Stomach (tissue), 9 donors: ENCODE data around the gene ATP5F1E. TPM values are rescaled to one million over a fixed set of nuclear protein-coding genes. Genes with fewer than 3 reads are reported as not detected.
A peak's percentile ranks its signal among the peaks of the same experiment; 100 is the strongest.

Experiments used
- DNase-seq, 2 donors: peaks; one replicate each; pipeline versions ENCODE4 v3.0.0 to v3.0.0-alpha.2; 2013 to 2019
- H3K27ac ChIP-seq, 5 donors: fragments of 200-600 bp in 4 of 5; sonication (generic) in 4 of 5; one replicate each; pipeline ENCODE4 v1.5.1; 2013 to 2019; ENCODE audit warnings: mild to moderate bottlenecking in 1 of 5, moderate library complexity in 1 of 5
- H3K27me3 ChIP-seq, 3 donors: fragments of 200-600 bp; sonication (generic); one replicate each; pipeline ENCODE4 v1.5.1; 2017 to 2019; ENCODE audit warnings: mixed run types in 1 of 3
- H3K36me3 ChIP-seq, 4 donors: fragments of 200-600 bp; sonication (generic); 1 replicate in 3 of 4; 2 replicates in 1 of 4; pipeline ENCODE4 v1.5.1; 2016 to 2019
- H3K4me1 ChIP-seq, 4 donors: fragments of 200-600 bp; sonication (generic); one replicate each; pipeline ENCODE4 v1.5.1; 2016 to 2019
- H3K4me3 ChIP-seq, 4 donors: fragments of 200-600 bp; sonication (generic) in 3 of 4; one replicate each; pipeline ENCODE4 v1.5.1; 2016 to 2019; ENCODE audit warnings: mild to moderate bottlenecking in 1 of 4
- H3K9me3 ChIP-seq, 4 donors: fragments of 200-600 bp; sonication (generic); one replicate each; pipeline ENCODE4 v1.5.1; 2016 to 2019
- EP300 ChIP-seq: sonication (generic); formaldehyde crosslinking; IDR thresholded peaks from one replicate; pipeline ENCODE4 v1.6.1; 2017; ENCODE audit warnings: antibody characterized with exemption
- POLR2A ChIP-seq, 4 donors: fragments of 450-650 bp; IDR thresholded peaks; one replicate each; pipeline ENCODE4 v1.6.1; 2016; ENCODE audit warnings: antibody characterized with exemption in 4 of 4, control low read depth in 2 of 4, mild to moderate bottlenecking in 1 of 4, moderate library complexity in 1 of 4
- POLR2AphosphoS5 ChIP-seq, 3 donors: sonication (generic); formaldehyde crosslinking; IDR thresholded peaks; one replicate each; pipeline ENCODE4 v1.6.1; 2016; ENCODE audit warnings: antibody characterized with exemption in 3 of 3
- WGBS, 5 donors: extraction: QIAGEN DNeasy Blood & Tissue Kit in 3 of 5; methylation state at CpG; one replicate each; pipeline versions ENCODE4 v1.1.5 to v1.1.7; 2013 to 2018; 5-methylcytosine and 5-hydroxymethylcytosine counted together
- intact Hi-C: fragments of 100-400 bp; cut with DNase I; formaldehyde crosslinking; loops from one replicate; pipeline ENCODE4 v1.15.1; 2023; ENCODE audit warnings: low total_unique reads
- polyA plus RNA-seq, 3 donors: library from polyadenylated mRNA; stranded (reverse); fragments of 200-250 nt; gene quantifications; one replicate each; pipeline ENCODE4 v1.2.3, GENCODE V29; 2013
- total RNA-seq, 5 donors: library from RNA; depleted of rRNA; stranded (reverse); fragments of >200 nt; gene quantifications; one replicate each; pipeline versions ENCODE4 v1.1.0 to v1.2.3, GENCODE V29; 2014 to 2016
- TF ChIP-seq, protein P1 (sequence below), 7 experiments: fragments of 450-650 bp in 4 of 7; fragments of 200-600 bp in 3 of 7; sonication (generic) in 3 of 7; IDR thresholded peaks; one replicate each; pipeline ENCODE4 v1.5.1; 2016 to 2019; ENCODE audit warnings: antibody characterized with exemption in 7 of 7, control low read depth in 2 of 7, mild to moderate bottlenecking in 1 of 7
- donor health status: healthy with polysubstance abuse.
- donor health status: Bipolar disorder and iron deficiency.
- donor health status: healthy.

The ATP5F1E gene
- total and polyA plus RNA-seq, 8 donors: 20.4 to 101 (median 43.9) TPM

DNA sequence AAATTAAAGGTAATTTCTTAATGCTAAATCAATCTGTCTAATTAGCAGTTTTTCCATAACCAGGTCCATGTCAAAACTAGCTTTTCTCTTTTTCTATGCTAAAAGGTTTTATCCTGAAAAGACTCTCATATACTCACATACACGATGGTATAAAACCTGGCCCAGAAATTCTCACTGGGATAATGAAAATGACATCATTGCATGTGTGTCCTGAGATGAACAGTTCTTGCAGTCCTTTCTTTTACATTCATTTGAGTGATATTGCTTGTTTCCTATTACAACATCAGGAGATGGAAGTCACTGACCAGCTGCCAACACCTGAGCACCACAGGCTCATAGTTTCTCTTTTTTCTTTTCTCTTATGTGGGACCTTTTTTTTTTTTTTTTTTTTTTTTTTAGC is 18.3 kb upstream of the ATP5F1E start:
- no peaks in the 10 kb centered on the region for H3K36me3 ChIP-seq
- H3K4me1 ChIP-seq: no peaks in the 10 kb centered on the region
- DNase-seq: no peak
- TF ChIP-seq, protein P1, sequence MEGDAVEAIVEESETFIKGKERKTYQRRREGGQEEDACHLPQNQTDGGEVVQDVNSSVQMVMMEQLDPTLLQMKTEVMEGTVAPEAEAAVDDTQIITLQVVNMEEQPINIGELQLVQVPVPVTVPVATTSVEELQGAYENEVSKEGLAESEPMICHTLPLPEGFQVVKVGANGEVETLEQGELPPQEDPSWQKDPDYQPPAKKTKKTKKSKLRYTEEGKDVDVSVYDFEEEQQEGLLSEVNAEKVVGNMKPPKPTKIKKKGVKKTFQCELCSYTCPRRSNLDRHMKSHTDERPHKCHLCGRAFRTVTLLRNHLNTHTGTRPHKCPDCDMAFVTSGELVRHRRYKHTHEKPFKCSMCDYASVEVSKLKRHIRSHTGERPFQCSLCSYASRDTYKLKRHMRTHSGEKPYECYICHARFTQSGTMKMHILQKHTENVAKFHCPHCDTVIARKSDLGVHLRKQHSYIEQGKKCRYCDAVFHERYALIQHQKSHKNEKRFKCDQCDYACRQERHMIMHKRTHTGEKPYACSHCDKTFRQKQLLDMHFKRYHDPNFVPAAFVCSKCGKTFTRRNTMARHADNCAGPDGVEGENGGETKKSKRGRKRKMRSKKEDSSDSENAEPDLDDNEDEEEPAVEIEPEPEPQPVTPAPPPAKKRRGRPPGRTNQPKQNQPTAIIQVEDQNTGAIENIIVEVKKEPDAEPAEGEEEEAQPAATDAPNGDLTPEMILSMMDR (IDR thresholded peaks at IDR 0.05): no peak
- TF ChIP-seq POLR2AphosphoS5 (IDR thresholded peaks at IDR 0.05) (no peak), POLR2A (IDR thresholded peaks at IDR 0.05) (no peak), EP300 (no peak)
- WGBS, 5 donors: 77 to 89% (median 82%) methylated on average over 1 of the region's 1 CpG
- no peaks in the 10 kb centered on the region for H3K9me3 ChIP-seq
- intact Hi-C loops: no loop called here
- H3K27ac ChIP-seq: no peak overlapping the region
- H3K4me3 ChIP-seq: no peak overlapping the region
- H3K27me3 ChIP-seq: peaks cover 0 to 23% (median 0%) of the 10 kb centered on the region in 3 donors

DNA sequence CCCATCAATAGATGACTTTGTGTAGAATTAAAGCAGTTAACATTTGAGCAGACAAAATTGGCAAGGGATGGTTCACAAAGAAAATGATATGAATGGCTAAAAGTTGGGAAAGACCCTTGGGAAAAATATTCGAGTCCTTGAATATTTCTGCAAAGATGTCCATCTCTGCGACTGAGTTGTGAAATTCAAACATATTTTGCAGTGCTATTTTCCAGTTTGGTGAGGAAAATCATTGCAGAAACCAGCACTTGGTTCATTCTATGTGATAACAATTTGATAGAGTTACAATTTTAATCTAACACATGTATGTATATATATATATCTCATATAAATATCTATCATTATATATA is 16.5 kb upstream of the ATP5F1E start:
- WGBS, 5 donors: 80 to 90% (median 87%) methylated on average over 2 of the region's 2 CpGs
- no peak for DNase-seq
- no peaks in the 10 kb centered on the region for H3K36me3 ChIP-seq
- peaks cover 0 to 23% (median 0%) of the 10 kb centered on the region in 3 donors for H3K27me3 ChIP-seq
- H3K4me3 ChIP-seq: no peak overlapping the region
- peaks cover 0 to 3% (median 0%) of the 10 kb centered on the region in 4 donors for H3K4me1 ChIP-seq
- H3K9me3 ChIP-seq: no peaks in the 10 kb centered on the region
- TF ChIP-seq POLR2AphosphoS5 (IDR thresholded peaks at IDR 0.05) (no peak), EP300 (no peak), POLR2A (IDR thresholded peaks at IDR 0.05) (no peak)
- TF ChIP-seq, protein P1 (IDR thresholded peaks at IDR 0.05): no peak
- H3K27ac ChIP-seq: peak overlapping the region in 1 of 5 donors; percentile 39
- intact Hi-C loops: loop anchor here (10.0 kb wide), 1 partner anchor 64 kb away; the partner anchor contains the start of gene NELFCD

DNA sequence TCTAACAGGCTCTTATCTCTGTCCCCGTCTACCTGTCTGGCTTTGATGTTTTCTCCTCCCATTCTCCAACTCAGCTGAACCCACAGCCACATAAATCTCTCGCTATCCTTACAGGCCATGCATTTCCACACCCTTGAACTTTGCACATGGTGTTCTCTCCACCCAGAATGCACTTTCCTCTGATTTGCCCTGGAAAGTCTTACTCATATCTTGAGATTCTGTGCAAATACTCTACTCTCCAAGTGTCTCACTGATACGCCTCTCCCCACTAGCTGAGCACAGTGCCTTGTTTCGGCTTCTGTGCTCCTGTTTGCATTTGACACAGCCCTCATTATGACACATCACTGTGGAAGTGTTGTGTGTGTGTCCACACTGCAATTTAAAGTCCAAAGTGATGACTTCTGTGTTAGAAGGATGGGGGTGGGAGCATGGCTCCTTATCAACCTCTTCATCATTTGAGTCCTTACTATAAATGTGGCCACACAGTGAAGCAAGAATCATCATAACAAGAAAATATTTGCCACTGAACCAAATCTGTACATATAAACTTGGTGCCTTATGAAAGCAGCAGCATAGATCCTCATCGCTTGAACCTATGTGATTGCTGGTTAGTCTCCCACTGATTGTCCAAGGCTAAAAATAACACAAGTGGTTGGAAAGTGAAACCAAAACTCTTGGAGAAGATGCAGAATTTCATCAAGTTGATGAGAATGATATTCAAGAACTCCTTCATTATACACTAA is 16.0 kb upstream of the ATP5F1E start:
- intact Hi-C loops: loop anchor here (10.0 kb wide), 1 partner anchor 63 kb away; the partner anchor contains the start of gene NELFCD
- TF ChIP-seq POLR2AphosphoS5 (IDR thresholded peaks at IDR 0.05): peak in 1 of 3 donors; percentile 69
- TF ChIP-seq EP300: no peak
- TF ChIP-seq POLR2A (IDR thresholded peaks at IDR 0.05): no peak
- TF ChIP-seq, protein P1 (IDR thresholded peaks at IDR 0.05): no peak
- DNase-seq: peak in 1 of 2 donors; percentile 68
- H3K27me3 ChIP-seq: peaks cover 0 to 23% (median 0%) of the 10 kb centered on the region in 3 donors
- H3K4me1 ChIP-seq: peaks cover 2 to 9% (median 4%) of the 10 kb centered on the region in 4 donors
- no peaks in the 10 kb centered on the region for H3K9me3 ChIP-seq
- H3K4me3 ChIP-seq: no peak overlapping the region
- H3K36me3 ChIP-seq: no peaks in the 10 kb centered on the region
- peak overlapping the region in 2 of 5 donors; percentile 39 to 58 for H3K27ac ChIP-seq
- 42 to 61% (median 45%) methylated on average over 5 of the region's 5 CpGs for WGBS, 5 donors

DNA sequence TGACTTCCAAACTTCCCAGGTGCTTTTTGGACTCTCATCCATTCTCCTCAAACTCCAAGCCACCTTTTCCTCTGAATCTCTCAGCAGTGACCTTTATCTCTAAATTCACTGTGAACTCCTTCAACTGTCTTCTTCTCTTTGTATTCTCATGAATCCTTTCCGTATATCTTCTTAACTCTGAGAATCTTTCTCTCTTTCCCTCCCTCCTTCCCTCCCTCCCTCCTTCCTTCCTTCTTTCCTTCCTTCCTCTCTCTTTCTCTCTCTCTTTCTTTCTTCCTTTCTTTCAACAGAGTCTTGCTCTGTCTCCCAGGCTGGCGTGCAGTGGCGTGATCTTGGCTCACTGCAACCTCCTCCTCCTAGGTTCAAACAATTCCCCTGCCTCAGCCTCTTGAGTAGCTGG is 14.7 kb upstream of the ATP5F1E start:
- Histone ChIP-seq H3K4me3 (no peak overlapping the region), H3K27ac (no peak overlapping the region), H3K27me3 (peaks cover 0 to 15% (median 0%) of the 10 kb centered on the region in 3 donors), H3K36me3 (no peaks in the 10 kb centered on the region), H3K4me1 (peaks cover 5 to 16% (median 8%) of the 10 kb centered on the region in 4 donors), H3K9me3 (no peaks in the 10 kb centered on the region)
- 87 to 96% (median 94%) methylated on average over 3 of the region's 3 CpGs for WGBS, 5 donors
- TF ChIP-seq POLR2A (IDR thresholded peaks at IDR 0.05): no peak
- no peak for TF ChIP-seq POLR2AphosphoS5 (IDR thresholded peaks at IDR 0.05)
- TF ChIP-seq, protein P1 (IDR thresholded peaks at IDR 0.05): no peak
- TF ChIP-seq EP300: no peak
- no peak for DNase-seq
- intact Hi-C loops: loop anchor here (10.0 kb wide), 1 partner anchor 62 kb away; the partner anchor contains the start of gene NELFCD
